HG02678 (cell line): ENCODE measurements around the gene TNFSF11.
"Not testable (repeated sequence)": the region's sequence is repeated elsewhere in the genome, so short reads cannot be mapped to it uniquely, and the experiment has no call there.

Source experiments
- ATAC-seq: cut with Tn5 transposase; IDR thresholded peaks from one replicate; pipeline ENCODE4 v1.9.1; 2021; ENCODE audit warnings: mild to moderate bottlenecking, moderate library complexity; ENCODE audit not compliant: unreplicated experiment

Gene TNFSF11

GRCh38 chr13:42559573-42560218, 14.3 kb upstream of the TNFSF11 start:
- not testable (repeated sequence) for ATAC-seq

DNA sequence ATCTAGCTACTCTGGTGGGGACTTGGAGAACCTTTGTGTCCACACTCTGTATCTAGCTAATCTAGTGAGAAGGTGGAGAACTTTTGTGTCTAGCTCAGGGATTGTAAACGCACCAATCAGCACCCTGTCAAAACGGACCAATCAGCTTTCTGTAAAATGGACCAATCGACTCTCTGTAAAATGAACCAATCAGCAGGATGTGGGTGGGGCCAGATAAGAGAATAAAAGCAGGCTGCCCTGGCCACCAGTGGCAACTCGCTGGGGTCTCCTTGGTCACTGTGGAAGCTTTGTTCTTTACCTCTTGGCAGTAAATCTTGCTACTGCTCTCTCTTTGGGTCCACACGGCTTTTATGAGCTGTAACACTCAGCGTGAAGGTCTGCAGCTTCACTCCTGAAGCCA, 13.6 kb upstream of the TNFSF11 start:
- not testable (repeated sequence) for ATAC-seq

DNA sequence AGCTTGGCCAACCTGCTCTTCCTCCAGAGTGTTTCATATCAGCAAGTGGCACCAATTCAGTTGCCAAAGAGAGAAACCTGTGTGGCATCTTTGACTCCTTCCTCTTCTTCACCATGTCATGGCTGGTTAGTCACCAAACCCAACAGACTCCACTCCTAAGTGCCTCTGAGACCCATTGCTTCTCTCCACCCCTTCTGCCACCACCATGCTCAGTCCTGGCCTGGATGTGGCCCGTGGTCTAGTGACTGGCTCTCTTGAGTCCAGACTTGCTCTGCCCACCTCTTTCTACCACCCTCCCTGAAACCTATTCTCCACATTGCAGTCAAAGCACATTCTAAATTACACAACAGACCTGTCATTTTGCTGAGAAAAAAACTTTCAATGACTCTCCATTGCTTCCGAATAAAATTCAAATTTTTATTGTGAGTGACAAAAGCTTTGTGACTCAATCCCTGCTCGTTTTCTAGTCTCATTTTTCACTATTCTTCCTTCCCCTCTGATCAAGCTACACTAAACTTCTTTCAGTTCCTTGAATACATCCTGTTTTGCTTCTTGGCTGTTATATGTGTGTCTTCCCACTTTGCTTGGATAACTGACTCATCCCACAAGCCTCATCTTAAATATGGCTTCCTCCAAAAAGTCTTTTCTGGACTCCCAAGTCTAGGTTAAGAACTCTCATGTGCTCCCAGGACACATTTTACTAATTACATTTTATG, 12.0 kb upstream of the TNFSF11 start:
- no peak for ATAC-seq

GRCh38 chr13:42567906-42568305, 6.0 kb upstream of the TNFSF11 start:
- ATAC-seq, result no peak

DNA sequence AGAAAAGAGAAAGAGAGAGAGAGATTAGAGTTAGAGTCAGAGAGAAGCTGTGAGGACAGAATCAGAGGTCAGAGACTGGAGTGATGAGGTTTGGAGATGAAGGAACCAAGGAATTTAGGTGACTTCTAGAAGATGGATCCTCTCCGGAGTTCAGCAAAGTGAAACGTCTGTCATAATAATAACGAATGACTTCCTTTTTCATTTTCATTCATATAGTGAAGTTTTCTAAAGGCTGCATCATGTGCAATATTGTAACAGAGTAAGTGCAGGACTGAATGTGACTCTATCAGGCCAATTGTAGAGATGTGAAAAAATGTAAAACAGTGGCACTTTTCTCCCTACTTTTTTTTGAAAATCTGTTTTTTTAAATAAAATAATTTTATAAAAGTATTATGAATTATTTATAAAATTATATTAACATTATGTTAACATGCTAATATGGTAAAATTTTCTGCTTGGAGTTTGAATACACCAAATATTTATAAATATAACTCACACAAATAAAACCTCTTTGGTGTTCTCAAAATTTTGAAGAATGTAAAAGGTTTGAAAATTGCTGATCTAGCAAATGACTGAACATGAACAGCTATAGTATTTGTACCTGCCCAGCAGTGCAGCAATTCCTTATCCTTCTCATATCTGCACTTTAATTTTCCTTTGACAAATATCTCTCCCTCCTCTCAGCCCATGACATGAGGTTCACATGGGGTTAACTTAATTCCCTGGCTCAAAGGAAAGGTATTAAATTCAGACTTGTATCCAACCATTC, 4.2 kb upstream of the TNFSF11 start:
- no peak for ATAC-seq

GRCh38 chr13:42571895-42572294, 2.1 kb upstream of the TNFSF11 start:
- no peak for ATAC-seq

DNA sequence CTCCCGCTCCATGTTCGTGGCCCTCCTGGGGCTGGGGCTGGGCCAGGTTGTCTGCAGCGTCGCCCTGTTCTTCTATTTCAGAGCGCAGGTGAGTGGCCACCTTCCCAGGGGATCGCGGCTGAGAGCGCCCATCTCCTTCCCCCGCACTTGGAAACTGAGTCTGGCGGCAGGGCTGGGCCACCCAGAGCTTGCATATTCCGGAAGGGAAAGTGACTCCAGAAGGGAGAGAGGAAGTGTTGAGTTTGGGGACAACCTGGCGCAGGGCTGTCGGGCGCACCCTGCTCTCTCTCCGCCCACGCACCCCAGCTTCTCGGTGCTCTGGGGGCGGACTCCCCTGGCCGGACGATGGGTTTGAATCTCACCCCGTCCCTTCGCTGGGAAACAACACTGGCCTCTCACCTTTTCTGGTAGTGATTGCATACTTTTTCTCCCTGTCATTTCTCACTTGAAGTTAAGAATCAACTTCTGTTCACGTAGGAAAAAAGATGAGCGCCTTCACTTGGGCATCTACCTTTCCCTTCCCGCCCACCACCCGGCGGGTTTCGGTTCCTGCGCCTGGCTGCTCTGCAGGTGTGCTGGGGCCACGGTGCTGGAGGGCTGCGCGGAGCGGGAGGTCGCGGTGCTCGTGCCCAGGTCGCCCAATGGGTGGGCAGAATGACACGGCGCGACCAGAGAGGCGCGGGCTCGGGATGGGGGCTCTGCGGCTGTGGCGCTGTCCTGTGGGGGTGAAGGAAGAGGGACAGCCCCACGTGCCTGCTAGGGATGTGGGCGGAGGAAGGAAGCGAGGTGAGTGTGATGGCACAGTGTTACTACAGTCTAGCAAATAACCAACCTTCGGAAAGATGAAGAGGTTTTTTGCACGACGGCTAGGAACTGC, 721 bp downstream of the TNFSF11 start:
- peak; percentile 74 for ATAC-seq

DNA sequence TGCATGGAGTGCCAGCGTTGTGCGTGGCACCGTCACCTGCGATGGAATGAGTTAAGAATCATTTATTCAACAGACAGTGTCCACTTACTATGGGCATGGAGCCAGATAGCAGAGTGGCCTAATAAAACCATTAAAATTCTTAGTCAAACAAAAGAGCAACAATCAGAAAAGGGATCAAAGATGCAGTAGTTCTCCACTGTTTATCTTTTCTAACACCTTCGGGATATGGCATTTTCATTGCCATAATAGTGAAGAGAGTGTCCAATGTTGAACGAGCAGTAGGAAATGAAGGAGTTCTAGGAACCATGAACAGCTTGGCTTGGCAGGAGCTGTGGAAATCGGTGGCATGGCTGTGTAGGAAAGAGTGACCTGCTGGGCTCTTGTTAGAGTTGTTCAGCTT, 2.0 kb downstream of the TNFSF11 start:
- no peak for ATAC-seq

DNA sequence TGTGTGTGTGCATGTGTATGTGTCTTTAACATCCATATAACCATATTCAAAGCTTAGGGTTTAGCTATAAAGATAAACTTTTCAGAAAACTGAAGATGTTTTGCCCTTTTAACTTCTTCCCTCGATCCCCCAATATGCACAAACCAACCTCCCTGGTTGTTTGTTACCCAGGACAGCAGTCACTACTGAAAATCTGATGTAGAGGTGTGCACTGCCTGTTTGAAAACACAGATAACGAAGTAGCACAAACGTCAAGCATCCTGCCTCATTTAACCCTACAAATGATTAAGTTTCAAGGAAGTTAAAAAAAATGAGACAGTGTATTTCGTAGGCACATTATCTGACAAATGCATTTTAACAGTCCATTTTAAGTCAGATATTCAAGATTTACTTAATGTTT, 3.6 kb downstream of the TNFSF11 start:
- no peak for ATAC-seq

DNA sequence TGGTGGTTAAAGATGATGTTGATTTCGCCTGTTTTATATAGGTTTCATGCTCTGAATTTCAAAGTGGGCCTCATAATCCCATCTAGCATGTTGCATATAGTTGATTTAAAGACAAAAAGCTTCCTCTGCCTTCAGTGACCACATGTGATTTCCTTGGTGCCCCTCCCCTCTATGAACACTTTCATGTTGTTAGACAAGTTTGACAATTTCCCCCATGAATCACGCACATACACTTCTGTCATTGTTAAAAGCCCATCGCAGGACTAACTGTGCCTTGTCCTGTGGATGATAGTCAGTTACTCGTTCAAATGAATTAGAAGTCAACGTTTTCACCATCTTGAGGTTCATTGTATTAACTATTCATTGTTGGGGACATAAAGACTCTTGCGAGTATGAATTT, 6.7 kb downstream of the TNFSF11 start:
- no peak for ATAC-seq

- no peak for ATAC-seq
Observed at GRCh38 chr13:42581427-42581826, 7.5 kb downstream of the TNFSF11 start.

DNA sequence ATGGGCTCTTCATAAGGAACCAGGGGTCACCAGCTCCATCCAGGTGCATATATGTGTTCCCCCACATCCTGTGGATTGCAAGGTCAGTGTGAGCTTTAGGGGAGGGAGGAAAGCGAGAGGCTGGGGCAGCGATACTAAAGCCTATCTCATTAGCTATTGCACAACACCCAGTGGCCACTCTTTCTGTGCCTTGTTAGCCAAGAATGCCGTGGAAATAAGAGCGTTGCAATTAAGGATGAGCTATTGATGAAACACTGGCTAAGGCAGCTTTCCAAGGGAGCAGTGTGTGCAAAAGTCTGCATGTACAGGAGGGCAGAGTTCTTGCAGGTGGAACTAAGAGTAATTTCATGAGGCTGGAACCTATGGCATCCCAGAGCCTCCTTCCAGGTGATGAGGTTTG, 17.6 kb downstream of the TNFSF11 start:
- ATAC-seq, result no peak

DNA sequence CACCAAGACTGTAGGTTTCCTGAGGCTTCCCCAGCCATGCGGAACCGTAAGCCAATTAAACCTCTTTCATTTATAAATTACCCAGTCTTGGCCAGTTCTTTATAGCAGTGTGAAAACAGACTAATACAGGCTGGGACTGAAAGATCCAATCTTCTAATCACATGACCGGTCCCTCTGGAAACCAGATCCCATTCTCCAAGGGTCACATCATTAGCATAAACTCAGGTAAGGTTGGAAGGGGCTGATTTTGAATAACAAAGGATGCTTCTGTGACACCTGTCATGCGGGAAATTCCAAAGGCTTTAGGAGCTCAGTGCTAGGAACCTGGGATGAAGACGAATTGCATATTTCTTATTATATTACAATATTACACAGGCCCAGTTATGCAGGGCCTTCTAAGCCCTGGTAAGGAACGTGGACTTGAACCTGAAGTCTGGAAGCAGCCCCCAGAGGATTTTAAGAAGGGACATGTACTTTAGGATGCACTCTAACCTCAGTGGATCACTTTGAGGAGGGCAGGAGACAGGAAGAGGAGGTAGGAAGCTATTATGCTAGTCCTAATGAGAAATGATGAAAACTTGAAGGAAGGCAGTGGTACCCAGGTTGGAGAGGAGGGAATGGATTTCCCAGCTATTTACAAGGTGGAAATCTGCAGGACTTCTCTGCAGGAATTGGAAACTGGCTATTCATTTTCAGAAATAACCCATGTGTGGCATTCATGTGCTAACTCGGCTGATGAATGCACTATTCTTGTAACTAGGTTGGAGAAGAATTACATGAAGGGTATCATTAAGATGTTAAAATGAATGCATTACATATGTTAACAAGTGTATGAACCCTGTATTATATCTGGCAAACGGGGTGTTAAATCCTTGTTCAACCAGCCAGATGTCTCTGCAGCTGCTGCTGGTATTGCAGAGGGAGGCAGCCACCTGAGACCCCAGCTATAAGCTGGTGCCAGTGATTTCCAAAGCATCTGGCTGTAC, 19.3 kb downstream of the TNFSF11 start:
- ATAC-seq, result no peak

GRCh38 chr13:42594481-42595252, 20.7 kb downstream of the TNFSF11 start:
- peak; percentile 50 for ATAC-seq

DNA sequence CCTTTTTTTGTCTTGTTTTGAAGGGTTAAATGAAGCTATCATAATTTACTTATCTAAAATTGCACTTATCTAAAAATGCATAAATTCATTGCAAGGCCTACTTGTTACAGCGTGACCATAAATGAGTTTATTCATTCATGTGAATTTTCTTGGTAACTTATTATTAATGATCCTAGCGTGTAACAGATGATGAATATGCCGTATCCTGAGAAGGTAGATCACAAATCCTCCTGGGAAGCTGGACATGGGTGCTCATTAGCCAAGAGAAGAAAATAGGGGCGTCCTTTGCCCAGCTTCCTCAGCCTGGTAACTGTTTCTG, 21.3 kb downstream of the TNFSF11 start:
- ATAC-seq, result no peak

GRCh38 chr13:42597505-42597904, 23.6 kb downstream of the TNFSF11 start:
- ATAC-seq, result no peak

GRCh38 chr13:42600943-42601342, 27.0 kb downstream of the TNFSF11 start:
- no peak for ATAC-seq

GRCh38 chr13:42602906-42603305, 29.0 kb downstream of the TNFSF11 start:
- peak; percentile 85 for ATAC-seq

DNA sequence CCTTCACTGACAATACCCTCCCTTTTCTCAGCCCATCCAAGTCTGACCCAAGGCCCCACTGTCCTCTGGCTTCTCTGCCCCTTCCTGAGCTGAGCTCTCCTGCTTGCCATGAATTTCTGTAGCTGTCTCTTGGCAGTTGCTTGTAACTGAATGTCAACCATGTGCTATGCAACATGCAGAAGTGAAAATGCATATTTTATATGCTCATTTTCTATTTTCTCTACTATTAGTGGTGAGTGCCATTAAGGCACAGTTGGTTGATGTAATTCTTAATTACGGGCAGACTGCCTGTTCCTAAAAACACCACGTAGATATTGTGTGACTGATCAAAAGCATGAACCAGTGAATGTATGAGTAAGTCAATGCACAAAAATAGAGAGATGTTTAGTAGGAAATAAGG, 29.6 kb downstream of the TNFSF11 start:
- no peak for ATAC-seq
